Measurements from ENCODE around the gene S100P. TPM values are rescaled to one million over a fixed set of nuclear protein-coding genes. Genes with fewer than 3 reads are reported as not detected.

The S100P gene
- total RNA-seq, 1 experiment from 2014 or later: 0.45 TPM

- no peak for DNase-seq (ENCODE audit: low spot score)
- TF ChIP-seq, protein P1, sequence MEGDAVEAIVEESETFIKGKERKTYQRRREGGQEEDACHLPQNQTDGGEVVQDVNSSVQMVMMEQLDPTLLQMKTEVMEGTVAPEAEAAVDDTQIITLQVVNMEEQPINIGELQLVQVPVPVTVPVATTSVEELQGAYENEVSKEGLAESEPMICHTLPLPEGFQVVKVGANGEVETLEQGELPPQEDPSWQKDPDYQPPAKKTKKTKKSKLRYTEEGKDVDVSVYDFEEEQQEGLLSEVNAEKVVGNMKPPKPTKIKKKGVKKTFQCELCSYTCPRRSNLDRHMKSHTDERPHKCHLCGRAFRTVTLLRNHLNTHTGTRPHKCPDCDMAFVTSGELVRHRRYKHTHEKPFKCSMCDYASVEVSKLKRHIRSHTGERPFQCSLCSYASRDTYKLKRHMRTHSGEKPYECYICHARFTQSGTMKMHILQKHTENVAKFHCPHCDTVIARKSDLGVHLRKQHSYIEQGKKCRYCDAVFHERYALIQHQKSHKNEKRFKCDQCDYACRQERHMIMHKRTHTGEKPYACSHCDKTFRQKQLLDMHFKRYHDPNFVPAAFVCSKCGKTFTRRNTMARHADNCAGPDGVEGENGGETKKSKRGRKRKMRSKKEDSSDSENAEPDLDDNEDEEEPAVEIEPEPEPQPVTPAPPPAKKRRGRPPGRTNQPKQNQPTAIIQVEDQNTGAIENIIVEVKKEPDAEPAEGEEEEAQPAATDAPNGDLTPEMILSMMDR (conservative IDR thresholded peaks at IDR 0.05; ENCODE audit: low read depth, low read length): no peak
- TF ChIP-seq EZH2 (IDR thresholded peaks at IDR 0.05; ENCODE audit: borderline replicate concordance, low read depth, low read length, poor library complexity, severe bottlenecking): no peak
- BruUV-seq (replicated peaks): no TSS peak
- H3K9me3 ChIP-seq (ENCODE audit: low read depth, low read length, poor library complexity, severe bottlenecking): no peaks in the 10 kb centered on the region
- ChIA-PET CTCF (interaction anchor here (0.7 kb wide), 1 partner anchor 143 kb away, joined by 3 read pairs; no protein-coding TSS in a partner anchor), POLR2A (ENCODE audit: low non-redundant PET) (no interaction called here)
- intact Hi-C loops (cut with micrococcal nuclease; ENCODE audit: unreplicated experiment): no loop called here
- no peak overlapping the region for H3K4me3 ChIP-seq (ENCODE audit: low read depth, low read length, poor library complexity, severe bottlenecking)
- H3K27ac ChIP-seq (ENCODE audit: low read depth, low read length, poor library complexity, severe bottlenecking): no peak overlapping the region
- H3K36me3 ChIP-seq (ENCODE audit: insufficient read depth, low read length, poor library complexity, severe bottlenecking): no peaks in the 10 kb centered on the region
- H3K27me3 ChIP-seq (replicated peaks; ENCODE audit: insufficient read depth, low read depth, low read length, poor library complexity): no peaks in the 10 kb centered on the region
- H3K4me1 ChIP-seq (ENCODE audit: insufficient read depth, low read length, poor library complexity, severe bottlenecking): peaks cover 12% of the 10 kb centered on the region
Measured at GRCh38 chr4:6730603-6731317, 37.1 kb downstream of the S100P start.

GRCh38 chr4:6731318-6731675 lies 37.6 kb downstream of the S100P start:
- Histone ChIP-seq H3K4me1 (ENCODE audit: insufficient read depth, low read length, poor library complexity, severe bottlenecking) (peaks cover 12% of the 10 kb centered on the region), H3K4me3 (ENCODE audit: low read depth, low read length, poor library complexity, severe bottlenecking) (no peak overlapping the region), H3K36me3 (ENCODE audit: insufficient read depth, low read length, poor library complexity, severe bottlenecking) (no peaks in the 10 kb centered on the region), H3K27ac (ENCODE audit: low read depth, low read length, poor library complexity, severe bottlenecking) (no peak overlapping the region), H3K9me3 (ENCODE audit: low read depth, low read length, poor library complexity, severe bottlenecking) (no peaks in the 10 kb centered on the region), H3K27me3 (replicated peaks; ENCODE audit: insufficient read depth, low read depth, low read length, poor library complexity) (no peaks in the 10 kb centered on the region)
- intact Hi-C loops (cut with micrococcal nuclease; ENCODE audit: unreplicated experiment): no loop called here
- POLR2A ChIA-PET (ENCODE audit: low non-redundant PET): no interaction called here
- BruUV-seq (replicated peaks): no TSS peak
- CTCF ChIA-PET: interaction anchor here (0.7 kb wide), 1 partner anchor 142 kb away, joined by 3 read pairs; no protein-coding TSS in a partner anchor
- TF ChIP-seq, protein P1 (conservative IDR thresholded peaks at IDR 0.05; ENCODE audit: low read depth, low read length): no peak
- TF ChIP-seq EZH2 (IDR thresholded peaks at IDR 0.05; ENCODE audit: borderline replicate concordance, low read depth, low read length, poor library complexity, severe bottlenecking): no peak
- no peak for DNase-seq (ENCODE audit: low spot score)

GRCh38 chr4:6731780-6732179 lies 38.1 kb downstream of the S100P start:
- TF ChIP-seq EZH2 (IDR thresholded peaks at IDR 0.05; ENCODE audit: borderline replicate concordance, low read depth, low read length, poor library complexity, severe bottlenecking): no peak
- TF ChIP-seq, protein P1 (conservative IDR thresholded peaks at IDR 0.05; ENCODE audit: low read depth, low read length): no peak
- intact Hi-C loops (cut with micrococcal nuclease; ENCODE audit: unreplicated experiment): no loop called here
- CTCF ChIA-PET: no interaction called here

More at GRCh38 chr4:6731780-6732179, 38.1 kb downstream of the S100P start:
- BruUV-seq (replicated peaks): no TSS peak
- no peaks in the 10 kb centered on the region for H3K27me3 ChIP-seq (replicated peaks; ENCODE audit: insufficient read depth, low read depth, low read length, poor library complexity)
- no peak overlapping the region for H3K4me3 ChIP-seq (ENCODE audit: low read depth, low read length, poor library complexity, severe bottlenecking)
- no peaks in the 10 kb centered on the region for H3K9me3 ChIP-seq (ENCODE audit: low read depth, low read length, poor library complexity, severe bottlenecking)
- peaks cover 10% of the 10 kb centered on the region for H3K4me1 ChIP-seq (ENCODE audit: insufficient read depth, low read length, poor library complexity, severe bottlenecking)
- POLR2A ChIA-PET (ENCODE audit: low non-redundant PET): no interaction called here
- DNase-seq (ENCODE audit: low spot score): no peak
- H3K27ac ChIP-seq (ENCODE audit: low read depth, low read length, poor library complexity, severe bottlenecking): no peak overlapping the region
- H3K36me3 ChIP-seq (ENCODE audit: insufficient read depth, low read length, poor library complexity, severe bottlenecking): no peaks in the 10 kb centered on the region

Measured in A673 (cell line).